Stimulated activated CD8-positive, alpha-beta memory T cell treated with anti-CD3 and anti-CD28 coated beads, Interleukin-12 subunit alpha, Interleukin-12 subunit beta, amount 100 ng/mL, for 1 hour (primary cell): ENCODE measurements around the gene FEM1A.

Source experiments
- DNase-seq: peaks from one replicate; pipeline ENCODE4 v3.0.0-alpha.2; 2020; ENCODE audit warnings: low read depth

FEM1A gene

GRCh38 chr19:4847190-4847973 lies 55.8 kb downstream of the FEM1A start:
- no peak for DNase-seq

- DNase-seq: no peak
These were observed 57.5 kb downstream of the FEM1A start for GRCh38 chr19:4849019-4849418.
